Measurements from ENCODE around the gene PDLIM1.

GRCh38 chr10:95312257-95312656, 21.5 kb upstream of the PDLIM1 start:
- TF ChIP-seq POLR2A (IDR thresholded peaks at IDR 0.05), result no peak
- TF ChIP-seq CTCF (IDR thresholded peaks at IDR 0.05), result no peak
- no peak for TF ChIP-seq EP300 (IDR thresholded peaks at IDR 0.05)

Measured in tibial nerve (tissue), 4 donors.